GM10266 (cell line): Measurements from ENCODE around the gene SF3A2.

Experiments
- DNase-seq: peaks from one replicate; pipeline ENCODE4 v3.0.0; 2012; ENCODE audit errors: extremely low spot score
- TF ChIP-seq, protein P1 (sequence below): IDR thresholded peaks from 2 replicates; pipeline ENCODE4 v1.5.1; 2012; ENCODE audit warnings: mild to moderate bottlenecking, low read depth; ENCODE audit not compliant: control insufficient read depth, insufficient read depth; ENCODE audit errors: missing control alignments

Gene SF3A2

GRCh38 chr19:2243274-2244124 is 6.9 kb downstream of the SF3A2 start:
- TF ChIP-seq, protein P1, sequence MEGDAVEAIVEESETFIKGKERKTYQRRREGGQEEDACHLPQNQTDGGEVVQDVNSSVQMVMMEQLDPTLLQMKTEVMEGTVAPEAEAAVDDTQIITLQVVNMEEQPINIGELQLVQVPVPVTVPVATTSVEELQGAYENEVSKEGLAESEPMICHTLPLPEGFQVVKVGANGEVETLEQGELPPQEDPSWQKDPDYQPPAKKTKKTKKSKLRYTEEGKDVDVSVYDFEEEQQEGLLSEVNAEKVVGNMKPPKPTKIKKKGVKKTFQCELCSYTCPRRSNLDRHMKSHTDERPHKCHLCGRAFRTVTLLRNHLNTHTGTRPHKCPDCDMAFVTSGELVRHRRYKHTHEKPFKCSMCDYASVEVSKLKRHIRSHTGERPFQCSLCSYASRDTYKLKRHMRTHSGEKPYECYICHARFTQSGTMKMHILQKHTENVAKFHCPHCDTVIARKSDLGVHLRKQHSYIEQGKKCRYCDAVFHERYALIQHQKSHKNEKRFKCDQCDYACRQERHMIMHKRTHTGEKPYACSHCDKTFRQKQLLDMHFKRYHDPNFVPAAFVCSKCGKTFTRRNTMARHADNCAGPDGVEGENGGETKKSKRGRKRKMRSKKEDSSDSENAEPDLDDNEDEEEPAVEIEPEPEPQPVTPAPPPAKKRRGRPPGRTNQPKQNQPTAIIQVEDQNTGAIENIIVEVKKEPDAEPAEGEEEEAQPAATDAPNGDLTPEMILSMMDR = no peak
- no peak for DNase-seq

- DNase-seq = no peak
- TF ChIP-seq, protein P1 = no peak
Measured at GRCh38 chr19:2244125-2244411, 7.4 kb downstream of the SF3A2 start.

DNA sequence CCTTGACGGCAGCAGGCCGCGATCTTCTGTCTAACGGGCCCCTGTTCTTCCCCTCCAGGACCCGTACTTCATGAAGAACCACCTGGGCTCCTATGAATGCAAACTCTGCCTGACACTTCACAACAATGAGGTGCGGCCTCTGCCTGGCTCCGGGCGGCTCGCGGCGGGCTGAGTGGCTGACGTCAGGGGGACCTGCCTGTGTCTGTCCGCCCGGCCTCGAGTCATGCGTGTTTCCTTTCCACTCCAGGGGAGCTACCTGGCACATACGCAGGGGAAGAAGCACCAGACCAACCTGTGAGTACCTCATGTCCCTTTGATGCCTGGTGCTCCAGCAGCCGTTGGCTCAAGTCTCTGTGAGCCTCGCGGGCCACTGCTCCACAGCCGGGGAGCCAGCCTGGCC is 7.9 kb downstream of the SF3A2 start:
- DNase-seq = no peak
- TF ChIP-seq, protein P1 = no peak

GRCh38 chr19:2245273-2245672 is 8.6 kb downstream of the SF3A2 start:
- no peak for DNase-seq
- TF ChIP-seq, protein P1 = no peak

DNA sequence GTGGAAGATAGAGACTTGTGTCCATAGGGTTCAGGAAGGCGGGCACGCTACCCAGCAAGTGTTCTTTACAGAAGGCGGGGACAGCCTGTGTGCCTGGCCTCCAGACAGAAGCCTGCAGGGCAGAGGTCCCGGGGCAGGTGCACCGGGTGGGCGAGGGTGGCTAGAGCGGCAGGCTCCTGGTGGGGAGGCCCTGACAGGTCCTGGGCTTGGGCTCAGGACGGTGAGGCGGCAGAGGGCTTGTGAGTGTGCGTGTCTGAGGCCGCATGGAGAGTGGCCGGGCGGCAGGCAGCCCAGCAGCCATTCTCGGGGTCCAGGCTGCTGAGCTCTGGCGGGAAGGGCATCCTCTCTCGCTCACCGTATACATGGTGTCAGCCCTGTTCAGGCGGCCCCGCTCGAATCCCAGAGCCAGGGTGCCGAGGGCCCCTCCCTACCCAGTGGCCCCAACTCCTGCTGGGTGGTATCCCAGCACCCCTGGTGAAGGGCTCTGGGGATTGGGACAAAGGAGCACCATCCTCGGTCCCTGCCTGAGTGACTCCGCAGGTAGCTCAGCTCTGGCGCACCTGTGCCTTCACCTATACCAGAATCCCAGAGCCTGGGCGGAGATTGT is 9.5 kb downstream of the SF3A2 start:
- no peak for DNase-seq
- TF ChIP-seq, protein P1 = no peak

GRCh38 chr19:2246801-2247361 is 10.3 kb downstream of the SF3A2 start:
- TF ChIP-seq, protein P1 = no peak
- DNase-seq = no peak
